HG03108 (cell line): Measurements from ENCODE around the gene SH3TC1.

ENCODE experiments used
- ATAC-seq: cut with Tn5 transposase; IDR thresholded peaks from one replicate; pipeline ENCODE4 v1.9.1; 2021; ENCODE audit warnings: moderate library complexity; ENCODE audit not compliant: unreplicated experiment

Gene SH3TC1

DNA sequence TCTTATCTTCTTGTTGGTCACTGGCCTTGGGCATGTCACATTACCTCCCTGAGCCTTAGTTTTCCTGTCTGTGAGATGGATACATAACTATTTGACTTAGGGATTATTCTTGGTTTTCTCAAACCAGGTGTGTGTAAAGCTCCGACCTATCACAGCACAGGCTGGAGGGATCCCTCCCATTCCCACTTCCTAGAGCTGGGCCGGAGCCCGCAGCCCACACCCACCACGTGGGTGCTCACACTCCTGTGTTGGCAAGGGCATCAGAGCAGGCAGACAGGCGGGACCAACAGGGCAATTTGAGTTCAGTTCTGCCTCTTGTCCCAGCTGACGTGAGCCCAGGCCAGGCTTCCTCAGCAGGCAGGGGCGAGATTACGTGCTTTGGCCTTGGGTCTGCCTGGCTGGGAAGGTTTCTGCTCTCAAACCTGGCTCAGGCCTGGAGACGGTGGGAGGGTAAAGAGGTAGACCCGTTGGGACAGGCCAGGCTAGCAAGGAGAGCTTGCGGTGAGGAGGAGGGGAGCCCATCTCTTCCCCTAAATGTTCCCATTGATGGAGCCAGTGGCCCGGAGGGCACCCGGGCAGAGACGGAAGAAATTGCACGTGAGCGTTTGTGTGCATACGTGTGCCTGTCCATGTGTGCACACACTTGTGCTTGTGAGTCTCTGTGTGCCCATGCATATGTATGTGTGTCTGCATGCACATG lies 734 bp upstream of the SH3TC1 start:
- ATAC-seq, result no peak

GRCh38 chr4:8199594-8200301 lies 658 bp downstream of the SH3TC1 start:
- ATAC-seq, result no peak

- ATAC-seq, result no peak
Measured at GRCh38 chr4:8200302-8200975, 1.3 kb downstream of the SH3TC1 start.

- peak; percentile 31 for ATAC-seq
Measured at GRCh38 chr4:8201321-8201781, 2.3 kb downstream of the SH3TC1 start.

DNA sequence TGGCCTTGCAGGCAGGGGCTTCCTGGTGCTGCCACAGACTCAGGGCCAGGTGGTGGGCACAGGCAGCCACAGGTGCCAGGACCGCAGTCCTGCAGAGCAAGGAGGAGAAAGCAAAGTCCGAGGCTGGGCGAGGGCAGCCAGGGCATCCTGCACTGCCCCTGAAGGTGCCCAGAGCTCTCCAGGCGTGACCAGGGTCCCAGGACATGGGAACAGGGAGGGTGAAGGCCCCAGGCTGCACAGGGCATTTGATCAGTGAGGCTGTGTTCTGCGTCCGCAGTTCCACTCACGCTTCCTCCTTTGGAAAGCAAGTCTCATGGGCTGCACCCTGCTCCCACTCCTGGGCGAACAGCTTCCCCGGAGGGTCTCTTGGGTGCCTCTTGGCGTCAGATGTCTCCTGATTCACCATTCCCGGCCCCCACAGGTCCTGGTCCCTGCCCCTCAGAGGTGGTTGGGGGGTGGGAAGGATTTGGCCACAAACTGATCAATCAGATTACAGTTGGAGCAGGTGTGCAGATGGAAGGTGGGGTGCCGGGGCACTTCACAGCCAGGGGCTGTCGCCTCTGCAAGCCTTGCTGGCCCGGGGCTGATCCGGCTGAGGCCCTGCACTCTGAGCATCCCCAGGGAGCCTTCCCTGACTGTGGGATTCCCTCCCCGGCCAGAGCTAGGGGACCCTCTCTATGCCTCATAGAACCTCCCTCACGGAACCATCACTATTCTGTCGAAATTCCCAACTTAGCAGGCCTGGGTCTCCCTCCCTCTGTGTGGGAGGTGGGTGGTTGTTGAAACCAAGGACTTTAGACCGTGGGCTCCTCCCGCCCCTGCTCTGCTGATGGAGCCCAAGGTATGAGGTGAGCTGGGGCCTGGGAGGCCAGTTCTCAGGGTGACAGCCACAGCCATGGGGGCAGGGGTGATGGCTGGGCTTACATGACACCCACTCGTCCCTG lies 3.3 kb downstream of the SH3TC1 start:
- no peak for ATAC-seq

DNA sequence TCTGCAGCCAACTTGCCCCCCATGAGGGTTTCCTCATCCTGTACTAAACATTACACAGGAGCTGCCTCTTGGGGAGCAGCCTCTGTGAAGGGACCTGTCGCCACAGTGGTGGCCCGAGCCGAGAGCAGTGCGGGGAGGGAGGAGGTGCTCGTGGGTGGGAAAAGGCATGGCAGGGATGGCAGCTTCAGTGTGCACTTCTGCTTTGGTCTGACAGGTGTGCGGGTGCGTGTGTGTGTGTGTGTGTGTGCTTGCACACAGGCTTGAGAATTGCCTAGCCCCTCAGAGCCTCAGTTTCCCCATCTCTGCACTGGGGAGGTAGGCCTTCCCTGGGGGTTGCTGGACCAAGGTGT lies 3.9 kb downstream of the SH3TC1 start:
- no peak for ATAC-seq

GRCh38 chr4:8203817-8204216 lies 4.7 kb downstream of the SH3TC1 start:
- no peak for ATAC-seq

GRCh38 chr4:8204576-8205227 lies 5.6 kb downstream of the SH3TC1 start:
- ATAC-seq, result no peak

DNA sequence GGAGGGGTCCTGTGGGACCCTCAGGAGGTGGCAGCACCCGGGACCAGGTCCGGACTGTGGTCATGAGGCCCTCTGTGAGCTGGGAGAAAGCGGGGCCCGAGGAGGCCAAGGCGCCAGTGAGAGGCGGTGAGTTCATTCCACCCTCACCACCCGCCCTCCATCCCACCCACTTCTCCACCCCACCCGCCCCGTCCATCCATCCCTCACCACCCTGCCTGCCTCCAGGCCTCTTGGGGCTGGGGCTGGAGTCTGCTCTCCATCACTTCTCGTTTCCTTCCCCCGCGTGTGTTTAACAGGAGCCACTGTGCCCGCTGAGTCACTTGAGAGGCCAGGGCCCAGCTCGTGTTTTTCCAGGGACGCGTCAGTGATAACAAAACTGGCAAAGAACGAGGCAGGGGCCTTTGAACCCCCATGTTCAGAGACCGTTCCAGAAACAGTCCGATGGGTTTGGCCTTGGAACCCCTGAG lies 6.2 kb downstream of the SH3TC1 start:
- ATAC-seq, result no peak

GRCh38 chr4:8205749-8206611 lies 6.9 kb downstream of the SH3TC1 start:
- no peak for ATAC-seq

DNA sequence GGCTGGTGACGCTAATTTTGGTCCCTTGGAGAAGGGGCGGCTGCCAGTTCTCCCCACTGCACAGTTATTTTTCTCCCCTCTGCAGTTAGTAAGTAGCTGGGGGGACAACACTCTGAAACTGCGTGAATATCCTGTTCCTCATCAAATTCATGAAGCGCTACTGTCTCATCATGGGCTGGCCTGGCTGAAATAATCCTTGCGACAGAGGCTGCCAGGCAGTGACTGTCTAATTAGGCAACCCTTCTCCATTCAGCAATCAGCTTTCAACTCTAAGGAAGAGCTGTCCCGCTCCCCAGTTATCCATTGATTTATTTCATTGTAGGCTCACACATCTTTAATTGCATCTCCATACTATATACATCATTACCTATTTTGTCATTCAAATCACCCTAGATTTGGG lies 8.2 kb downstream of the SH3TC1 start:
- ATAC-seq, result no peak

GRCh38 chr4:8208565-8208964 lies 9.5 kb downstream of the SH3TC1 start:
- ATAC-seq, result no peak

DNA sequence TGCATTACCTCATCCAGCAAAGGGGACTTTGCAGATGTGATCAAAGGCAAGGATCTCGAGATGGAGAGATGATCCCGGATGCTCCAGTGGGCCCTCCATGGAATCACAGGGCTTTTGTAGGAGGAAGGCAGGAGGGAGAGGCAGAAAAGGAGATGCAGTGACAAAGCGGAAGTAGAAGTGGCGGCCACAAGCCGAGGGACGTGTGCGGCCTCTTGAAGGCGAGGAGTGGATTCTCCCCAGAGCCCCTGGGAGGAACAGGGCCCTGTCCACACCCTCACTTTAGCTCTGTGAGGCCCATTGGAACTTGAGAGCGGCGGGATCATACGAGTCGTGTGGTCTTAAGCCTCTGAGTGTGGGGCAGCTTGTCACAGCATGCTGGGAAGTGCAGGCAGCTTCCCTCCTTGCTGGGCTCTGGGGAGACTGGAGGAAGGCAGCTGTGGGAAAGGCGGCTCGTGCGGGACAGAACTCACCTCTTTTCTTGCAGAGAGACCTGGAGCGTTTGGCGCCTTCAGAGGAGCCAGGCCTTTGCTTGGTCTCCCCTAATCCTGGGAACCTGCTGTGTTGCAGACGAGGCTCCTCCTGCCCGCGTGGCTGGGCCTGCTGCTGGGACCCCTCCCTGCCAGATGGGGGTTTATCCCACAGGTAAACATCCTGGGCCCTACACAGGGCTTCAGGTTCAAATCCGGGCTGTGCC lies 10.2 kb downstream of the SH3TC1 start:
- no peak for ATAC-seq

DNA sequence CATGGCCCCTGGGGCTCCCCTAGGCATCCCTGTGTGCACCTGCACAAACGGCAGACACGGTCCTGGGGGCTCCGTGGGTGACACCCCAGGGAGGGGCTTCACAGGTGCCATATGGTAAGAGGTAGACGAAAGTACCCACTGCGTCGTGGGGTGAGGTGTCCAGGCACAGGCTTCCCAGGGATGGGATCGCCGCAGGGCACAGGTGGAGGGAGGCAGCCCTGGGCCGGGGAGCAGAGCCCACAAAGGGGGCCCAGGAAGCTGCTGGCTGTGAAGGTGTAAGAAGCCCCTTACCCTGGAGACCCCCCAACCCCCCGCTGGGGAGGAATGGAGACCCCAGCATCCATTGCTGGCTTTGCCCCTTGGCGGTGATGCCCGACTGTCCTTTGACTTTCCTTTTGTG lies 10.9 kb downstream of the SH3TC1 start:
- ATAC-seq, result no peak

GRCh38 chr4:8210616-8211015 lies 11.5 kb downstream of the SH3TC1 start:
- ATAC-seq, result no peak

- ATAC-seq, result no peak
Measured at GRCh38 chr4:8211251-8211650, 12.2 kb downstream of the SH3TC1 start.

GRCh38 chr4:8211737-8212581 lies 12.9 kb downstream of the SH3TC1 start:
- ATAC-seq, result no peak

DNA sequence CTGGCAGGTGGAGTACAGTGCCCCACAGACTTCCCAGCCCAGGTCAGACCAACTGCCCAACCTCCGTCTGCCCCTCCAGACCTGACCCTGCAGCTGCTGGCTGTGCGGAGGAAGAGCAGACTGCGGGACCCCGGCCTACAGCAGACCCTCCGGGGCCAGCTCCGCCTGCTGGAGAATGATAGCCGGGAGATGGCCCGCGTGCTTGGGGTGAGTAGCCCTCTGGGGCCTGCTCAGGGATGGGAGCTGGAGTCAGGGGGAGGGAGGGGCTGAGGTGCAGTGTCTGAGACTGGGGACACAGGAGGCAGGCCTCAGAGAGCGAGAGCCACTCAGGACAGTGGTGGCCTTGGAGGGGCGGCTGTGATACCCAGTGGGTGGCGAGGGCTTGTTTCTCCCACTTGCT lies 13.5 kb downstream of the SH3TC1 start:
- no peak for ATAC-seq
